PC-3 (cell line): ENCODE results near the gene MAGEF1. TPM values are rescaled to one million over a fixed set of nuclear protein-coding genes. Genes with fewer than 3 reads are reported as not detected.

Experiments used
- ATAC-seq: fragments of 200-7000 bp; cut with Tn5 transposase; 2 replicates; pipeline ENCODE4 v1.9.1; 2020; ENCODE audit warnings: mild to moderate bottlenecking, moderate library complexity
- BruUV-seq: library from RNA; stranded (reverse); fragments of 400-500 nt; replicated peaks from 2 replicates; lab custom pipeline; 2021; lab: Mats Ljungman, UMichigan
- CTCF ChIA-PET: fragments of 300-600 bp; sonication (Branson Sonifier 250); formaldehyde crosslinking; loops from one replicate; lab custom pipeline; 2022; ENCODE audit warnings: antibody characterized with exemption; lab: Charles Lee
- POLR2A ChIA-PET: fragments of 300-600 bp; sonication (Branson Sonifier 250); formaldehyde crosslinking; loops from one replicate; lab custom pipeline; 2022; ENCODE audit warnings: antibody characterized with exemption; ENCODE audit not compliant: unreplicated experiment; lab: Charles Lee
- DNase-seq: peaks from one replicate; pipeline ENCODE4 v3.0.0-alpha.2; 2015
- H2AFZ ChIP-seq: fragments of 300-600 bp; sonication (generic); 2 replicates; pipeline ENCODE4 v1.6.0; 2016; ENCODE audit warnings: antibody characterized with exemption, low read length
- H3F3A ChIP-seq: fragments of 300-600 bp; sonication (generic); one replicate; pipeline ENCODE4 v1.6.0; 2017; ENCODE audit warnings: antibody characterized with exemption, low read length, control low read depth, mild to moderate bottlenecking; ENCODE audit not compliant: unreplicated experiment
- H3K27ac ChIP-seq: fragments of 300-600 bp; sonication (generic); 2 replicates; pipeline ENCODE4 v1.5.1; 2016; ENCODE audit warnings: mild to moderate bottlenecking, low read length
- H3K27me3 ChIP-seq: fragments of 300-600 bp; sonication (generic); 2 replicates; pipeline ENCODE4 v1.6.1; 2016; ENCODE audit warnings: low read length, mixed read lengths
- H3K36me3 ChIP-seq: fragments of 300-600 bp; sonication (generic); 2 replicates; pipeline ENCODE4 v1.6.1; 2016; ENCODE audit warnings: low read depth, mixed run types, low read length, mixed read lengths
- H3K4me1 ChIP-seq: fragments of 300-600 bp; sonication (generic); 2 replicates; pipeline ENCODE4 v1.5.1; 2016; ENCODE audit warnings: low read length; ENCODE audit not compliant: insufficient read depth
- H3K4me2 ChIP-seq: fragments of 300-600 bp; sonication (generic); 2 replicates; pipeline ENCODE4 v1.6.0; 2016; ENCODE audit warnings: low read length
- H3K4me3 ChIP-seq: fragments of 300-600 bp; sonication (generic); 2 replicates; pipeline ENCODE4 v1.5.1; 2016; ENCODE audit warnings: mild to moderate bottlenecking, low read length, mixed read lengths
- H3K79me2 ChIP-seq: fragments of 300-600 bp; sonication (generic); 2 replicates; pipeline ENCODE4 v1.6.1; 2017; ENCODE audit warnings: low read length, mixed read lengths
- H3K9ac ChIP-seq: fragments of 300-600 bp; sonication (generic); 2 replicates; pipeline ENCODE4 v1.6.0; 2016; ENCODE audit warnings: mild to moderate bottlenecking, low read length
- H3K9me2 ChIP-seq: fragments of 300-600 bp; sonication (generic); replicated peaks from 2 replicates; pipeline ENCODE4 v1.6.1; 2016; ENCODE audit warnings: mixed run types, low read length, mixed read lengths
- H3K9me3 ChIP-seq: fragments of 300-600 bp; sonication (generic); 2 replicates; pipeline ENCODE4 v1.6.1; 2016; ENCODE audit warnings: low read length, mixed read lengths
- H4K20me1 ChIP-seq: fragments of 300-600 bp; sonication (generic); 2 replicates; pipeline ENCODE4 v1.6.1; 2016; ENCODE audit warnings: low read length, mixed read lengths
- CTCF ChIP-seq: fragments of 300-600 bp; sonication (generic); conservative IDR thresholded peaks from 2 replicates; pipeline ENCODE4 v1.5.1; 2017; ENCODE audit warnings: antibody characterized with exemption, low read depth, mild to moderate bottlenecking, low read length
- EZH2 ChIP-seq: fragments of 300-600 bp; sonication (generic); IDR thresholded peaks from one replicate; pipeline ENCODE4 v1.6.1; 2017; ENCODE audit warnings: antibody characterized with exemption, mild to moderate bottlenecking, low read length; ENCODE audit not compliant: unreplicated experiment
- EZH2phosphoT487 ChIP-seq: fragments of 300-600 bp; sonication (generic); IDR thresholded peaks from 2 replicates; pipeline ENCODE4 v1.6.1; 2018; ENCODE audit warnings: mild to moderate bottlenecking, antibody characterized with exemption, low read length, borderline replicate concordance
- intact Hi-C: fragments of 100-400 bp; cut with micrococcal nuclease; formaldehyde crosslinking; loops from 2 replicates; pipeline ENCODE4 v1.9.0; 2023
- total RNA-seq: library from RNA; depleted of rRNA; stranded (reverse); fragments of >200 nt; gene quantifications from 2 replicates; pipeline ENCODE4 v1.2.3, GENCODE V29; 2014

The MAGEF1 gene
- total RNA-seq, 1 experiment from 2014 or later = 43.6 TPM

- no peak for TF ChIP-seq CTCF
- TF ChIP-seq EZH2 = no peak
- Histone ChIP-seq H3F3A (no peaks in the 10 kb centered on the region), H3K9me2 (no peaks in the 10 kb centered on the region), H3K4me3 (no peak overlapping the region), H2AFZ (no peak overlapping the region), H3K4me1 (peaks cover 8% of the 10 kb centered on the region), H3K27ac (no peak overlapping the region), H3K9ac (no peak overlapping the region), H4K20me1 (no peaks in the 10 kb centered on the region), H3K36me3 (no peaks in the 10 kb centered on the region), H3K4me2 (no peak overlapping the region), H3K9me3 (no peaks in the 10 kb centered on the region), H3K79me2 (no peaks in the 10 kb centered on the region), H3K27me3 (0 out of 2 replicates have a peak, but pooled peaks cover 4% of the 10 kb centered on the region)
- no peak for DNase-seq
- BruUV-seq = no TSS peak
- ChIA-PET POLR2A (no interaction called here), CTCF (interaction anchor here (0.6 to 0.7 kb wide), 3 partner anchors 36 to 60 kb away, joined by 3 to 4 read pairs (median 3); no protein-coding TSS in a partner anchor)
- ATAC-seq = no peak
- intact Hi-C loops = no loop called here
Observed at GRCh38 chr3:184749168-184749744, 37.4 kb upstream of the MAGEF1 start.

- H3K9me2 ChIP-seq = no peaks in the 10 kb centered on the region
- no peak overlapping the region for H3K4me3 ChIP-seq
- H3F3A ChIP-seq = no peaks in the 10 kb centered on the region
- no peak overlapping the region for H3K9ac ChIP-seq
- no peaks in the 10 kb centered on the region for H3K79me2 ChIP-seq
- H3K27ac ChIP-seq = no peak overlapping the region
- POLR2A ChIA-PET = interaction anchor here (1.0 kb wide), 1 partner anchor 187 kb away, joined by 5 read pairs; no protein-coding TSS in a partner anchor
- H3K27me3 ChIP-seq = 0 out of 2 replicates have a peak, but pooled peaks cover 4% of the 10 kb centered on the region
- BruUV-seq = no TSS peak
- peak overlapping the region; percentile 57 for H2AFZ ChIP-seq
- H3K4me2 ChIP-seq = peak overlapping the region; percentile 55
- peak; percentile 70 for DNase-seq
- intact Hi-C loops = loop anchor here (1.0 kb wide), 2 partner anchors 183 to 187 kb away; partner anchors contain the start of gene EPHB3
- H3K9me3 ChIP-seq = no peaks in the 10 kb centered on the region
- TF ChIP-seq CTCF = peak; percentile 79
- no peak for TF ChIP-seq EZH2
- TF ChIP-seq EZH2phosphoT487 = no peak
- H4K20me1 ChIP-seq = no peaks in the 10 kb centered on the region
- CTCF ChIA-PET = interaction anchor here (0.5 to 0.7 kb wide), 4 partner anchors 35 to 349 kb away, joined by 3 to 4 read pairs (median 4); no protein-coding TSS in a partner anchor
- H3K4me1 ChIP-seq = peaks cover 8% of the 10 kb centered on the region
- ATAC-seq = peak; percentile 99
- H3K36me3 ChIP-seq = no peaks in the 10 kb centered on the region
Observed at GRCh38 chr3:184748219-184749135, 36.6 kb upstream of the MAGEF1 start.
